RWPE1 (cell line): Measurements from ENCODE around the gene USP32.

Experiments used
- CTCF ChIA-PET: fragments of 350-600 bp; sonication (Branson Sonifier 250); formaldehyde crosslinking; extraction: SDS; loops from one replicate; lab custom pipeline; 2021; lab: Yijun Ruan, JAX
- POLR2A ChIA-PET: fragments of 400-600 bp; formaldehyde crosslinking; extraction: SDS; loops from one replicate; lab custom pipeline; 2020; ENCODE audit warnings: antibody characterized with exemption; ENCODE audit not compliant: low non-redundant PET; lab: Yijun Ruan, JAX
- DNase-seq: peaks from one replicate; pipeline ENCODE4 v3.0.0; 2012; ENCODE audit warnings: low spot score
- H3K27ac ChIP-seq: fragments of 450-650 bp; 2 replicates; pipeline ENCODE4 v1.5.1; 2017
- TF ChIP-seq, protein P1 (sequence below): fragments of 450-650 bp; conservative IDR thresholded peaks from 2 replicates; pipeline ENCODE4 v1.5.1; 2017; ENCODE audit warnings: low read depth, mild to moderate bottlenecking

Gene USP32

DNA sequence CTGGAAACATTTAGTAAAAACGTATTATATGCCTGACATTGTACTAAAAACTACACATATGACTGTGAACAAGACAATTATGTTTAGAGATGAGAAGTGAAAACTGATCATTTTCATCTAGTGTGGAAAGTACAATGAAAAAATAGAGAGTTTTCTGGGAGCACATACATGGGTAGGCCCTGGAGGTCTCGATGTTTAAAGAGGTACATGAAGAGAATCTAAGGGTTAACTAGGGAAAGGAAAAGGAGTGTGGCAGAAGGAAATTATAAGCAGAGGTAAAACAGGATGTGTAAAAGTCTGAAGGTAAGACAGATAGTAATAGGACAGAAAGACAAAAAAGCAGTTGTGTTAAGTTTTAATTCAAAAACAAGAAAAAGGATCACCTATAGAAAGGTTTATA, 113.7 kb downstream of the USP32 start:
- CTCF ChIA-PET, result no interaction called here
- TF ChIP-seq, protein P1, sequence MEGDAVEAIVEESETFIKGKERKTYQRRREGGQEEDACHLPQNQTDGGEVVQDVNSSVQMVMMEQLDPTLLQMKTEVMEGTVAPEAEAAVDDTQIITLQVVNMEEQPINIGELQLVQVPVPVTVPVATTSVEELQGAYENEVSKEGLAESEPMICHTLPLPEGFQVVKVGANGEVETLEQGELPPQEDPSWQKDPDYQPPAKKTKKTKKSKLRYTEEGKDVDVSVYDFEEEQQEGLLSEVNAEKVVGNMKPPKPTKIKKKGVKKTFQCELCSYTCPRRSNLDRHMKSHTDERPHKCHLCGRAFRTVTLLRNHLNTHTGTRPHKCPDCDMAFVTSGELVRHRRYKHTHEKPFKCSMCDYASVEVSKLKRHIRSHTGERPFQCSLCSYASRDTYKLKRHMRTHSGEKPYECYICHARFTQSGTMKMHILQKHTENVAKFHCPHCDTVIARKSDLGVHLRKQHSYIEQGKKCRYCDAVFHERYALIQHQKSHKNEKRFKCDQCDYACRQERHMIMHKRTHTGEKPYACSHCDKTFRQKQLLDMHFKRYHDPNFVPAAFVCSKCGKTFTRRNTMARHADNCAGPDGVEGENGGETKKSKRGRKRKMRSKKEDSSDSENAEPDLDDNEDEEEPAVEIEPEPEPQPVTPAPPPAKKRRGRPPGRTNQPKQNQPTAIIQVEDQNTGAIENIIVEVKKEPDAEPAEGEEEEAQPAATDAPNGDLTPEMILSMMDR, result no peak
- POLR2A ChIA-PET, result no interaction called here
- H3K27ac ChIP-seq, result no peak overlapping the region
- DNase-seq, result no peak

DNA sequence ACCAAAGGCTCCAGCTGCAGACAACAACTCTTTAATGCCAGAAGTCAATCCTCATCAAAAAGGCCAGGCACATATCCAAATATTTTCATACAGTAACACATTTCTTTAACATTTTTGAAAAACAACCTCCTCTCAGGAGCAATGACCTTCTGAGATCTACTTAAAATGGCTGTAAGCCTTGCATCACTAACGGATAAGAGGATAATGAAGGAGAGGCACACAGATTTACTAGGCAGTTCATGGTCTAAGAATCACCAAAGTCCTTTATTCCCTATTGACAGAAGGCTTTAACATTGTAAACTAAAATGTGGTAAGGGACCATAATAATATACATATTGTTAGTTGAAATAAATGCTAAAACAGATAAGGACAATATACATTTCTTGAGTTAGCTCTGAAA, 114.7 kb downstream of the USP32 start:
- no peak for DNase-seq
- CTCF ChIA-PET, result interaction anchor here (0.6 kb wide), 1 partner anchor 61 kb away, joined by 3 read pairs; no protein-coding TSS in a partner anchor
- POLR2A ChIA-PET, result no interaction called here
- TF ChIP-seq, protein P1, result no peak
- no peak overlapping the region for H3K27ac ChIP-seq

DNA sequence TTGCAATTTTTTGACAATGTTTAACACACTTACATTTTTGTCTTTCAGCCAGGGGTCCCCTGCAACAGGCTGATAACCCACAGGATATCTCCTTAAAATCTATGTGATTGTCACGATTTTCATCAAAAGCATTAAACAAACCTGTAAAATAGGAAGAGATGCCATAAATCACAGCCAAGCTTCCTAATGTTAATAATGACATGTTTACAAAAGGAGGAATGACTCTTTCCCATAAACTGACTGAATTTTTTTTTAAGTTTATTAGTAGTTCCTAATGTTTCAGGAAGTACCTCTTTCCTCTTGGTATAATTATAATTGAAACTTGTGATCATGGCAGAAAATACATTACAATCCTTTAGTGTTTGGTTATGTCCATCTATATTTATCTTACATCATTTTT, 122.5 kb downstream of the USP32 start:
- TF ChIP-seq, protein P1, result no peak
- POLR2A ChIA-PET, result no interaction called here

DNA sequence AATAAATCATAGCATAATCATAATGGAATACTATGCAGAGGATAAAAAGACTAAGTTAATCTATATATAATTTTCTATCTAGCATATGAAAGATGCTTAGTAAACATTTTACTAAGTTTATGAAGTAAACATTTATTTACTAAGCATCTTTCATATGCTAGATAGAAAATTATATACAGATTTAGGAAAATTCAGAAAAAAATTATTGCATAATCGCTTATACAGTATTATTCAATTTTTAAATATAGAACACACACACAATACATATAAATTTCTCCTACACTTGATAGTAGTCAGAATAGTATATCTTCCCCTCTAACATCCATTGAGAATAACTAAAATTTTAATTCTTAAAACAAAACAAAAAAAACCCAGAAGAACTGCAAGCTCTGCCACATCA, 131.4 kb downstream of the USP32 start:
- DNase-seq, result no peak
- H3K27ac ChIP-seq, result no peak overlapping the region
- TF ChIP-seq, protein P1, result no peak
- ChIA-PET CTCF (interaction anchor here (0.5 kb wide), 1 partner anchor 71 kb away, joined by 3 read pairs; no protein-coding TSS in a partner anchor), POLR2A (no interaction called here)

More for the DNA sequence above, 122.5 kb downstream of the USP32 start:
- CTCF ChIA-PET, result interaction anchor here (0.7 kb wide), 1 partner anchor 583 kb away, joined by 6 read pairs; no protein-coding TSS in a partner anchor
- H3K27ac ChIP-seq, result no peak overlapping the region
- no peak for DNase-seq

GRCh38 chr17:60258313-60258712, 133.6 kb downstream of the USP32 start:
- DNase-seq, result no peak
- TF ChIP-seq, protein P1, result no peak
- ChIA-PET CTCF (interaction anchor here (0.6 kb wide), 2 partner anchors 400 to 966 kb away, joined by 3 read pairs; no protein-coding TSS in a partner anchor), POLR2A (no interaction called here)
- no peak overlapping the region for H3K27ac ChIP-seq

- ChIA-PET POLR2A (no interaction called here), CTCF (interaction anchor here (1.6 kb wide), 1 partner anchor 25 kb away, joined by 5 read pairs; no protein-coding TSS in a partner anchor)
- no peak for DNase-seq
- no peak overlapping the region for H3K27ac ChIP-seq
- TF ChIP-seq, protein P1, result no peak
Observed at GRCh38 chr17:60256174-60256573, 135.8 kb downstream of the USP32 start.
